Iris pigment epithelial cell (primary cell): ENCODE results near the gene FBXL20.
A peak's percentile ranks its signal among the peaks of the same experiment; 100 is the strongest.
"Not testable (repeated sequence)": the region's sequence is repeated elsewhere in the genome, so short reads cannot be mapped to it uniquely, and the experiment has no call there.

Source experiments
- DNase-seq: peaks from one replicate; pipeline ENCODE4 v3.0.0-alpha.2; 2011; ENCODE audit warnings: low read depth

The FBXL20 gene

GRCh38 chr17:39251997-39252396 lies 149.4 kb downstream of the FBXL20 start:
- no peak for DNase-seq

DNA sequence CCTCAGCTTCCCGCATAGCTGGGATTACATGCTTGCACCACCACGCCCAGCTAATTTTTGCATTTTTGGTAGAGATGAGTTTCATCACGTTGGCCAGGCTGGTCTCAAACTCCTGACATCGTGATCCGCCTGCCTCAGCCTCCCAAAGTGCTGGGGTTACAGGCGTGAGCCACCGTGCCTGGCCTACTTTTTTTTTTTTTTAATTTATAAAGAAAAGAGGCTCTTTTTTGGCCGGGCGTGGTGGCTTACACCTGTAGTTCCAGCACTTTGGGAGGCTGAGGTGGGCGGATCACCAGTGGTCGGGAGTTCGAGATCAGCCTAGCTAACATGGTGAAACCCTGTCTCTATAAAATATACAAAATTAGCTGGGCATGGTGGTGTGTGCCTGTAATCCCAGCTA lies 151.3 kb downstream of the FBXL20 start:
- not testable (repeated sequence) for DNase-seq

DNA sequence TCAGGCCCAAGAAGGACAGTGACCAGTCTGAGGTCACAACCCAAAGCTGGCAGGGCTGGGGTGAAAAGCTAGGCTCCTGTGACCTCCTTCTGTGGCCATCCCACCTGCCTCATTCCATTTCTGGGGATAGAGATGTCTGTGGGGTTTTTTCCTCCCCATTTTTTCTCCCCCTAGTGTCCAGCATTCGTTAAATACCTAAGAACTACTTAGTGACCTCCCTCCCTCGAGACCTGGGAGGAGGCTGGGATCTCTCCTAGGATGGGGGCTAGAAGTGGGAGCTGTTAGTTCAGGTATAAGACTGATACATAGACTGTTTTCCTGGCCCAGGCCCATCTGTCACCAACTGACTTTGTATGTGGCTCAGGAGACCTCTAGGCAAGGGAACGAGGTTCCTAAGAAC lies 155.2 kb downstream of the FBXL20 start:
- DNase-seq, result no peak

DNA sequence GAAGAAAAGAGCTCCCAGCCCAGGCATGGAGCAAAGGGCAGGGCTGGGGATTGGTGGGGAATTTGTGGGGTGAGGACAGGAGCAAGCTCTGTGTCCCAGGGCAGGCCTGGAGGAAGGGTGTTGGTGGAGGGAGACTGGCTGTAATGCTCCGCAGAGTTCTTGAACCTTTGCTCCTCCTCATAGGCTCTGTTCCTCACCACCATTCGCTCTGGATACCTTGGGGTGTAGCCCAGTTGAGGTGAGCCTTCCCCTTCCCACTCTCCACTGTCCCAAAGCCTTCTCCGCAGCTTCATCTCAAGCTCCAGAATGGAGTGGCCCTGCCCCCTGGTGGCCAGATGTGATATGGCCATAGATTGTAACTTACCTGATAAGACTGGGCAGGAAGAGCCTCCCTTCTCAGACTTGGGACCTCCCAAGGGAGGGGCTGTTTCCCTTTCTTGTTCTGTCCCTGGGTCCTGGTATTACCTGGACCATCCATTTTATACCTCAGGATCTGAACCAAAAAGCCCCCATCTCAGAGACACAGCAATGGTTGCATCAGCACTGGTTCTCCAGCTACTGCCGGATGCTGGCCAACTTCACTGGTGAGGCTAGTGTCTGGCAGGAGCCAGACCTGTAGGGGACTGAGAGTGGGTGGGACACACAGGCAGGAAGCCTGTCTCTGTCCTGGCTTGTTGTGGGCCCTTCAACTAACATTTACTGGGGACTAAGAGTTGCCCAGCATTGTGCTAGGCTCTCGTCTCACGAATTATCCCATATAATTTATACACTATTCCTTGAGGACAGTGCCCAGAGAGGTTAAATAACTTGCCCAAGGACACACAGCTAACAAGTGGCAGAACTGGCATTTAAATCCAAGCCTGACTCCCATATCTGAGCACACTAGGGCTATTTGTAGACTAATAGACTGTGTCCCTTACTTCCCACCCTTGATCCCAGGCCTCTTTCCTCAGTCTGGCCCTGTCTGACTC lies 156.5 kb downstream of the FBXL20 start:
- DNase-seq, result peak; percentile 73

DNA sequence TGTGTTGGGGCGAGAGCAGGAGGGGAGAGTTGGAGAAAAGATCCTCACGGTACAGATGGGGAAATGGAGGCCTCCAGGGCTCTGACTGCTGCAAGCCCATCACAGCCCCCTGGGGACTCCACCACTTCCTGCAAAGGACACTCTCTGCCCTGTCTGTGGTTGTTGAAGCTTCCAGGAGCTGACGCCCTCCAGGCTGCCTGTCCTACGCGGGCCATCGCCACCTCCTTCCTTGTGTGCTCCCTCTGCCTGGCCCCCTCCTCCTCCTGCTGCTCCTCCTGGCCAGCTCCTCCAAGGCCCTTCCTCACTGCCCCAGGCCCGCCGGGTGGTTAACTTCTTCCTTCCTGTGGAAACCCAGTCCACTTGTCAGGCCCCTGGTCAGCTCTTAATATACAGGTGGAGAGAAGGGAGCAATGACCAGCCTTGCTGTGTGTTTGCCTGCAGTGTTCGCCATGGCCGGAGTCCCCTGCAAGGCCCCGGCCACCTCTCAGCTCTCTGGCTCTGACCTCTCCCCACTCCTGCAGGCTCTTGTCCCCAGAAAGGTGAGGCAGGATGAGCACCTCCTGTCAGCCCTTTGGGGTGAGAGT lies 157.3 kb downstream of the FBXL20 start:
- DNase-seq, result no peak

DNA sequence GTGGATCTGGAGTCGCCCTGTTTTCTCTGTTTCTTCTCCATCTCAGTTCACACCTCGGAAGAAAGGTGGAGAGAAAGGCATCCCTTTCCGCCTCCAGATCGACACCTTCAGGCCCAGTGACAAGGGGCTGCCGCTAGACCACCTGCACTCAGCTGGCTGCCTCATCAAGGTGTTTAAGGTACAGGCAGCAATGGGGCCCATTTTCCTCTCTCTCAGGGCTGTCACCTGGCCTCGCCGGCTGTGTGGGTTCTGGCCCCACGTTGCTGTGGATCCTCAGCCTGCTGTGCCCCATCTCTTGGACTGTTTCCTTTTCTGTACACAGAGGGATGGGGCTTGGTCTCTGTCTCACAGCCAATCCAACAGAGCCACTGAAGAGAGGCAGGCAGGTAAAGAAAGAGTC lies 158.3 kb downstream of the FBXL20 start:
- no peak for DNase-seq

- DNase-seq, result no peak
Measured at GRCh38 chr17:39240631-39241030, 160.8 kb downstream of the FBXL20 start.

GRCh38 chr17:39239640-39240314 lies 161.6 kb downstream of the FBXL20 start:
- DNase-seq, result peak; percentile 15

DNA sequence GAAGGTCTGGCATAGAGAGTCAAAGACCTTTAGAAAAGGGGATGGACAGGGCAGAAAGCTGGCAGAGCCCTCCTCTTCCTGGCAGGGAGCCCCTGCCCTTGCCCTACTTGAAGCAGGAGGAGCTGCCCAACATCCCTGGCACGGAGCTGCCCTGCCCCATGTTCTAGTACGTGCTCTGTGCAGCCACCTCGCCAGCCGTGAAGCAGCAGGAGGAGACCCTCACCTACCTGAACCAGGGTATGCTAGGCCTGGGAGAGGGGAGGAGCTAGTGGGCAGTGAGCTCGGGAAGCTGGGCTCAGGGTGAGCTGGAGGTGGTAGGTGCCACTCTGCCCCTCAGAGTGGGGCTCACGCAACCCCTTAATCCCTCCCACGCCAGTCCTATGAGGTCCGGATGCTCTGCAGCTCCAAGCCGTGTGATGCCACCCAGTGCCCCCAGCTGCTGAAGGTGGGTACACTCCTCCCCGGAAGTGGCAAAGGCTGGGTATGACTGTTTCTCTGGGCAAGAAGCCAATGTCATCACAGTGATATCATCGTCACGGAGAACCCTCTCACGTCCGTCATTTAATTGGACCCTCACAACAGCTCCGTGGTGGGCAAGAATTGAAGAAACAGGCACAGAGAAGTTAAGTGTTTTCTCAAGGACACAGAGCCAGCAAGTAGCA lies 163.0 kb downstream of the FBXL20 start:
- DNase-seq, result no peak

DNA sequence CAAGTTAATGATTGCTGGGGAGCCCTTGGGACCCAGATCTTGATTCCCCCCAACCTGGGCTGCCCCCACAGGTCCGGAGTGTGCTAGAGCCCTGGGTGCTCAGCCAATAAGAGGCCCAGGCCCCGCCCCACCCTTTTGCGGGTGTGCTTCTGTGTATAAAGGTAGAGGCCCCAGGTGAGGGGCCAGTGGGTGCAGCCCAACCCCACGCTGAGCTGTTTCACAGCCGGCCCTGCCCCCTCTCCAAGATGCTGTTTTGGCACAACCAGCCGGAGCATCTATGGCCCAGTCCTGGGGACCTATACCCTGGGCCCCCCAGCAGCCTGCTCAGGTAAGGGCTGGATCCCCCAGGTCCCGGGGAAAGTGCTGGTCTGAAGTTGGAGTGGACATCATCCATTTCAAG lies 163.8 kb downstream of the FBXL20 start:
- DNase-seq, result no peak

DNA sequence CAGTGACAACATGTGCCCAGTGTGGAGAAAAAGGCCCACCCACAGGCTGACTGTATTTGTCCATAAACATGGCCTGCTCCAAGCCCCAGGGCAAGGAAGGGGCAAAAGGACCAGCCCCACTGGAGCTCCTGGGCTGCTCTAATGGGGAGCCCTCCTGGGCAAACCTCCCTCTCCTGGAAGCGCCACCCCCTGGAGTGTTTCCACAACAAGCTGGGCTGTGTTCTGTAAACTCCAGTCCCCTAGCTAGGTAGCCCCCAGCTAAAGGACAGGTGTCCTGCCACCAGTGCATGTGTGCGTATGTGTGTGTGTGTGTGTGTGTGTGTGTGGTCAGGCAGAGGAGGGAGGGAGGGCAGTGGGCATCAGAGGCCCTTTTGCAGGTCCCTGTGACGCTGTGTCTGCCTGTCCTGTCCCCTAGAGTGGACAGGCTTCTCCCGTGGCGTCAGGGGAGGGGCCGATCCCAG lies 164.4 kb downstream of the FBXL20 start:
- no peak for DNase-seq

GRCh38 chr17:39236450-39236927 lies 164.9 kb downstream of the FBXL20 start:
- no peak for DNase-seq

DNA sequence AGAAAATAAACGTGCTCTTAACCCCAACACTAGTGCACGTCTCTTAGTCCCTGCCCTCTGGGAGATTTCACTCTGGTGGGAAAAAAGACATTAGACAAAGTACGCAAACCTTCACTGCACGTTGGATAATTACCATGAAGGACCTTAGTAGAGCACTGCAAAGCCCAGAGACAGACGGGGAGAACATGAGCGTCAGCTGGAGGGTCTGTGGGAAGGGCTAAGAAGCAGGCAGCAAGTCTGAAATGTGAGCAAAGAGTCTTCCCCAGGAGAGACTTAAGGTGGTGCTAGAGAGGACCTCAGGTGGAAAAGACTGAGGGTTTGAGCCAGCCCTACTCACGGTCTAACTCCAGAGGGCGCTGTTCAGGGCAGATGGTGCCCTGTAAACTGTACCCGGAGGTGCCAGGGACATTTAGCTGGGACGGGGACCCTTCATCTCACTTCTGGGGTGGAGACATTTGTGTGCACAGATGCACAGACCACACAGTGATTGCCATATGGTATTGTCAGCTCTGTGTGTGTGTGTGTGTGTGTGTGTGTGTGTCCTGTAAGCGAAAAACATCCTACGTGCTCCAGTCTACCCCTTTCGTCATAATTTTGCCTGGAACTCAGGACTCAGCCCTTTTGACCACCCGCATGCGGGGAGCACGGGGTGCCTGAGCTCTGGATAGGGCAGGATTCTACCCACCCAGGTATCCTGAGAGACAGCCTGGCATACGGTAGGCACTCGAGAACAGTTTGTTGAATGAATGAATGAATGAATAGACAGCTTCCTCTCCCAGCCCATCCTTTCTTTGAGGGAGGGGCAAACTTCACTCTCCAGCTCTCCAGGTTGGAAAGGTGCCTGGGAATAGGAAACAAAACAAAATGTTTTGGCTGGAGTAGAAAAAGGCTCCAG lies 165.6 kb downstream of the FBXL20 start:
- peak; percentile 66 for DNase-seq

DNA sequence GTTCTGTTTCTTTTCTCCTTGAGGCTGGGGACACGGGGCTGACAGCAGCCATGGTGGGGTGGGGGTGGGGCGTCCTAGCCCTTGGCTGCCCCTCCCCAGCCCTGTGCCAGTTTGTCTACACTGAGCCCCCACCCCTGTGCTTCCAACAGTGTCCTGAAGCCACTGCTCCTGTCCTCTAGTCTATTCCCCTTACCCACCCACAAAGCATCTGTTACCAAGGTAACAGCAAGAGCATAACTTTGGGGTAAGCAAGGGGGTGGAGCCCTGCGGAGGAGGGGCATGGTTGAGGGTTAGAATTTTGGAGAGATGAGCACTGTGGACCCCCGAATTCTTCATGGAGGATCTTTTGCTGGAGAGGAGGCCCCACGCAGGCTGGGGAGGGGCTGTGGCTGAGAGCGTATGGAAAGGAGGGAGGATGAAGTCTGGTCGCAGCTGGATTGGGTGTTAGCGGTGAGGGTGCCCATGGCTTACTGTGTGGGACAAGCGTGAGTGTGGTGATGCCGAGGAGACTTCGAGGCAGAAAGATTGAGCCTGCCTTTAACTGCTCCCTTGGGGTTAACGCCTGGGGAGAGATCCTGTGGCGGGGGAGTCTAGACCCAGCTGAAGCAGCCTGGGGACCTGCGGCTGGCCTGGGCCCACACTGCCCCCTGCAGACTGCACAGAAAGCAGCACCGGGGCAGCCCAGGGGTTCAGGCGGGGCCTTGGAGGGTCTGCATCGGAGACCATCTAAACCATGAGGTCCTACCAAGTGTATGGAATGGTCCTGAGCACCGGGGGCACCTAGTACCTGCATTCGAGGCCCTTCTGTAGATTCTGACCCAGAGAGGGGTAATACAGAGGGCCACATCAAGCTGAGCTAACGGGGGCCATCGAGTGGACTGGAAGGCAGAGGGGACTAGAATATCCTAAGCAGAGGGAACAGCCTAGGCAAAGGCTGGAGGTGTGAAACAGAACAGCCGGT lies 169.6 kb downstream of the FBXL20 start:
- DNase-seq, result peak; percentile 28

GRCh38 chr17:39231091-39231561 lies 170.3 kb downstream of the FBXL20 start:
- no peak for DNase-seq

- no peak for DNase-seq
Measured at GRCh38 chr17:39230361-39230760, 171.1 kb downstream of the FBXL20 start.

GRCh38 chr17:39229274-39229913 lies 172.0 kb downstream of the FBXL20 start:
- DNase-seq, result peak; percentile 72

DNA sequence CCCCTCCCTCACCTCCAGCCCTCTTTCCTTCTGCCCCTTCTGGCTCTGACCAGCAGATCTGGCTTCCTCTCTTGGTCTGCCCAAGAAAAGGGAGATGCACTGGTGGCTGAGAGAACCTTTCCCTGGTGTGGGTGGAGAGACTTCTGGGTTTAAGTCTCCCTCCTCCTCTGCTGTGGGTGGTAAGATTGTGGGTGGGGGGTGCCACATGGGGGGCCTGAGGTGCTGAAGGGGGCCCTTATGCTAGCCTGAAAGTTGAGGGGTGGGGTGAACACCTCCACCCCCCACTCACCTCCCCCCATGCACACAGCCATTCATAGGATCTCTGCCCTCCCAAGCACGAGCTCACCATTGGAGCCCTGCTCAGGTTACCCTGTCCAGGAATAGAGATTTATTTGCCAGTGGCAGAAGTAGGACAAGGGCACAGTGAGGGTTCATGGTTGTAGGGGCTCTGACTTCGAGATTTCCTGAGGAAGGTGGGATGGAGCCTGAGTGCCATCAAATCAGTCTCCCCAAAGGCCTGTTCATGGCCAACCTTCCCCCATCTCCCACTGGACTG lies 174.0 kb downstream of the FBXL20 start:
- no peak for DNase-seq
